ENCODE results near the gene LAMA2. TPM values are rescaled to one million over a fixed set of nuclear protein-coding genes. Genes with fewer than 3 reads are reported as not detected.
"Not testable (repeated sequence)": the region's sequence is repeated elsewhere in the genome, so short reads cannot be mapped to it uniquely, and the experiment has no call there.

Gene LAMA2
- total RNA-seq, 2 donors from 2014 or later: 120 to 125 TPM

- no peak for DNase-seq
- ATAC-seq: peak; percentile 55 to 80
- intact Hi-C loops (cut with DNase I): no loop called here
Measured at GRCh38 chr6:129140526-129140925, 257.6 kb downstream of the LAMA2 start.

GRCh38 chr6:129141499-129141898 lies 258.6 kb downstream of the LAMA2 start:
- intact Hi-C loops (cut with DNase I): no loop called here
- DNase-seq (no peak), ATAC-seq (peak; percentile 42 to 52)

GRCh38 chr6:129146902-129147301 lies 264.0 kb downstream of the LAMA2 start:
- intact Hi-C loops (cut with DNase I): no loop called here
- DNase-seq: no peak
- no peak for ATAC-seq

DNA sequence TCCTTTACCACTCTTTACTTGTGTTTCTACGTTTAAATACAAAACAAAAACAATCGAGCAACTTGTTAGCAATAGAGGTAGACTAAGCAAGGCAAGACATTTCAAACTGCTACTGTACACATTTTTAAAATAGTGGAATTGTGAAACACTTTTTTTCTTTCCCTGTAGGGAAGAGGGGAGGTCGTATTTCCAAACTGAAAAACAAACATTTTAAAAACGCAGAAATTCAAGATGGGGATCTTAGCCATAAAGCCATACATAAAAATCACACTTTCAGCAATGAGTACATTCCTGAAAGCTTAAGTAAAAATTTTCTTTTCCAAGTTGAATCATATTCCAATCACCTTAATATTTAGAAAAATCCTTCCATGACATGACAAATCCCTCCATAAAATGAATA lies 267.6 kb downstream of the LAMA2 start:
- intact Hi-C loops (cut with DNase I): no loop called here
- DNase-seq (no peak), ATAC-seq (no peak)

- intact Hi-C loops (cut with DNase I): no loop called here
- DNase-seq: no peak
- no peak for ATAC-seq
Measured at GRCh38 chr6:129153257-129153656, 270.3 kb downstream of the LAMA2 start.

GRCh38 chr6:129159242-129159641 lies 276.3 kb downstream of the LAMA2 start:
- DNase-seq; ATAC-seq; intact Hi-C loops (cut with DNase I): not testable (repeated sequence)

DNA sequence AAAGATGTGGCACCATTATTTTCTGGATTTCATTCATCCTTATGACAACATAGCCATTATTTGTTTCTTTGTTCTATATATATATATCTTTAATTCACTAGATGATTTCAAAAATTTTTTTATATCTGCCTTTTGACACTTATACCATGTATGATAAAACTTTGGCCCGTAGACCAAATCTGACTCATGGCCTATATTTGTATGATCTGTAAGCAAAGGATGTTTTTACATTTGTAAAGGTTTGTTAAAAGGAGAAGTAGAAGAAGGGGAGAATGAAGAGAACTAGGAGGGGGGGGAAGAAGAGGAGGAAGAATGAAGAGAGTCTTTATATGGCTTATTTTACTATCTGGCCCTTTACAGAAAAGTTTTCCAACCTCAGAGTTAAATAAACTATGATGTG lies 279.7 kb downstream of the LAMA2 start:
- DNase-seq (no peak), ATAC-seq (no peak)
- intact Hi-C loops (cut with DNase I): no loop called here

- ATAC-seq (no peak), DNase-seq (no peak)
- intact Hi-C loops (cut with DNase I): no loop called here
Measured at GRCh38 chr6:129163551-129163950, 280.6 kb downstream of the LAMA2 start.

DNA sequence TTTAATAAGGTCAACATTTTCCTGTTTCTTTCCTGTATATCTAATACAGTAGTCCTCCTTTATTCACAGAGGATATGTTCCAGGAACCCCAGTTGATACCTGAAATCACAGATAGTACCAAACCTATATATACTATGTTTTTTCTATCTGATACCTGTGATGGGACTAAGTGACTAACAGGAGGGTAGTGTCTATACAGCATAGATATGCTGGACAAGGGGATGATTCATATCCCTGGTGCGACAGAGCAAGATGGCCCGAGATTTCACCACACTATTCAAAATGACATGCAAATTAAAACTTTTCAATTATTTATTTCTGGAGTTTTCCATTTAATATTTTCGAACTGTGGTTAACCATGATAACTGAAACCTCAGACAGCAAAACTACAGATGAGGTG lies 281.1 kb downstream of the LAMA2 start:
- intact Hi-C loops (cut with DNase I): no loop called here
- DNase-seq: no peak
- no peak for ATAC-seq

- ATAC-seq; intact Hi-C loops (cut with DNase I): not testable (repeated sequence)
- peak; percentile 29 for DNase-seq
Measured at GRCh38 chr6:129172279-129172995, 289.5 kb downstream of the LAMA2 start.

DNA sequence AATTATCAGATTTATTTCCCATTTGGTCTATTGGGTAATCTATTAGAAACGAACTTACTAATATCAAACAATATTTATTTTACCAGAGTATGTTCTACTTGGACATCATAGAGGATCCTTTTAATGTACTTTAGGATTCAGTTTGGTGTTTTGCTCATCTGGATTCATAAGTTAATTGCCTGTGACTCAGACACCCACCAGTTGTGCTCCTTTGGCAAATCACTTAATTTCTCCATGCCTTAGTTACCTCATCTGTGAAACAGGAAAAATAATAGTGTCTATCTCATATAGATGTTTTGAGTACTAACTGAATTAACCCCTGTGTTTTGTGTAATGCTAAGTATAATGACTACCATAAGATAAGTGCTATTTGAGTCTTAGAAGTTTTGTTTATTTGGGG lies 292.1 kb downstream of the LAMA2 start:
- DNase-seq (no peak), ATAC-seq (no peak)
- intact Hi-C loops (cut with DNase I): no loop called here

DNA sequence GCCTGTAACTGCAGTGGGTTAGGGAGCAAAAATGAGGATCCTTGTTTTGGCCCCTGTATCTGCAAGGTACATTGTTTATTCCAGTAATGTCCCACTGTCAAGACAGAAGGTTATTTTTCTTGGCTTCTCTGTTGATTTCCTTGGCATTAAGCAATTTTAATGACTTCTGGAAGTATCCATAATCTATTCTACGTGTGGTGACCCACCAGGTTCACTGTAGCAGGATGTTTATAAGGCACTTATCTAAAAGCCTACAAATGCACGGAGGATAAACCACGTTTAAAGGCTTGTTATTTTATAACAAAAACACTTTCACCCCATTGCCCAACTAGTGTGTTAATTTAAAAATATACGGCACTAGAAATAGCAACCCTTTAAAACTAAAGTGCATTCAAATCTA lies 294.9 kb downstream of the LAMA2 start:
- no peak for DNase-seq
- ATAC-seq: no peak
- intact Hi-C loops (cut with DNase I): no loop called here

DNA sequence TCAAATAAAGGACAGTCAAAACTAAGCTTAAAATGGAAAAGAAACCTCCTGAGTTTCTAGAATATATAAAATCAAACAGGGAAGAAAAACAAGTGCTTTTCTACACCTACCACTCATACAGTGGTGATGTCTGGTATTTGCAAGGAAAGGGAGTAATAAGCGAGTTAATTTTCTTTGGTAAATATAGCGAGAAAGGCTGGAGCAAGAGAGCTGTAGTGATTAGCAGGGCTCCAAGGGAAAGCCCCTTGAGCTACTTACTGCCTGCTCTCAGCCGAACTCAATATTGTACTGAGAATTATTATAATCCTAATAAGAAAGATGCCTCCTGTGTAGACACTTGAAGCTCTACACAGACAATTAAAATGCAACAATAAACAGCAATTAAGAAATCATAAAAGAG lies 296.3 kb downstream of the LAMA2 start:
- ATAC-seq: no peak
- DNase-seq: no peak
- intact Hi-C loops (cut with DNase I): no loop called here

GRCh38 chr6:129181001-129181400 lies 298.1 kb downstream of the LAMA2 start:
- ATAC-seq: no peak
- DNase-seq: no peak
- intact Hi-C loops (cut with DNase I): no loop called here

DNA sequence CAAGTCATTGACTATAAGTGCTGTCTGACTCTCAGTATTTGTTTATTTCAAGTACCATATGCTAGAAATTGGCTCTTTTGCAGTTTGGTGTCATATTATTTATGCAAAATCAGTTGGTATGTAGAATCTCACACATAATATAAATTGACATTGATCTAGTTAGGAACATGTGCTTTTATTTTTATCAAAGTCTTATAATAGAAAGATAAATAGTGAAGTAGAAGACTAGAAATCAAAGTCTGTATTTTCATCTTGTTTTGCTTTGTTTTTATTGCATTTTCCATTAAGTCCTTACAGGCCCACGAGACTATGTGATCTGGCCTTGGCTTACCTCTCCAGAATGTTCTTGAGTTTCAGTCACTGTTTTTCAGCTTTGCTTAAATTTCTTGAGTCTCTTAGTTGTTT lies 300.3 kb downstream of the LAMA2 start:
- intact Hi-C loops (cut with DNase I): no loop called here
- ATAC-seq (no peak), DNase-seq (no peak)

DNA sequence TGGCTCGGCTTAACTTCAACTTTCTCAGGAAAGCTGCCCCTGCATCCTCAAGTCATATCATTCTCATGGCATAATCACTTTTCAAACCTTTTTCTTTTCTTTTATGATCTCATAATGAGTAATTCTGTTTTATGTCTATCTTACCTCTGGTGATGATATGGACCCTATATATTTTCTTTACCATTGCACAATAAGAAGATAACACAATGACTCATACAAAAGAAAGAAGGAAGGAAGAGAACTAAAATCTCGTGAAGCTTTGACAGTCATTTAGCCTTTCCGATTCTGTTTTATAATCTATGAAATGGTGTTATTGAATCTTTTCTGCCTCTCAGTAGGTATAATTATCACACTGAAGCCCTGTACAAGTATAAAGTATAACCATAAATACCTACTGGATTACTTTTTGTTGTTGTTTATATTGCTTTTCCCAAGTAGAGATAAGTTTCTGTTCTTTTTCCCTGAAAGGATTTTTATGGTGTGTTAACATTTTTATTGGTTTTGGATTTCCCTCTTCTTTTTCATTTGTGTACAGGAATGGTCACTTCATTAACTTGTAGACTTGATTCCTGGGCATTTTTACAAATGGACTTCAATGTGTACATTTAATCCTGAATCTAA lies 300.9 kb downstream of the LAMA2 start:
- no peak for DNase-seq
- ATAC-seq: no peak
- intact Hi-C loops (cut with DNase I): no loop called here

- DNase-seq (no peak), ATAC-seq (no peak)
- intact Hi-C loops (cut with DNase I): no loop called here
Measured at GRCh38 chr6:129184324-129184723, 301.4 kb downstream of the LAMA2 start.

DNA sequence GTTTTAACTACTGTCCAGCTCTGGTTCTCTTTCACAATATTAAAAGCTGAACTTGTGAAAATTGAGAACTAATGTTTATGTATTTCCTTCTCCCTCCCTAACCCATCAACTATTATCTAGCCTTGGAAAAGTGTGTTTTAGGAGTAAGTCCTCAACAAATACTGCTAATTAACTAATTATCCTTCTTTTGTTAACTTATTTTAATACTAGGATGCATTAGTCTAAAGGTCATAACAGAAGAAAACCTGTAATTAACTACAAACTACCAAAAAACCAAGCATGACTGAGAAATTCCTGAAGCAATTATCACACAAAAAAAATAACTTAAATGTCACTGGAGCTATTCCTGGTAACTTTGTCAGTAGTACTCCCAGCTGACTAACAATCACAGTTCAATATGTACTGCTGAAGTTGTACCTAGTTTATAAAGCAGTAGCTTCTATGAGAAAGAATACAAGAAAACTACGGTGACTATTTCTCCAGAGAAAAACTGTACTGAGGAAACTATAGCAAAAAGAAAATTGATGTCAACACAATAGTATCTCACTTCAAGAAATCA lies 301.9 kb downstream of the LAMA2 start:
- DNase-seq (no peak), ATAC-seq (no peak)
- intact Hi-C loops (cut with DNase I): no loop called here

DNA sequence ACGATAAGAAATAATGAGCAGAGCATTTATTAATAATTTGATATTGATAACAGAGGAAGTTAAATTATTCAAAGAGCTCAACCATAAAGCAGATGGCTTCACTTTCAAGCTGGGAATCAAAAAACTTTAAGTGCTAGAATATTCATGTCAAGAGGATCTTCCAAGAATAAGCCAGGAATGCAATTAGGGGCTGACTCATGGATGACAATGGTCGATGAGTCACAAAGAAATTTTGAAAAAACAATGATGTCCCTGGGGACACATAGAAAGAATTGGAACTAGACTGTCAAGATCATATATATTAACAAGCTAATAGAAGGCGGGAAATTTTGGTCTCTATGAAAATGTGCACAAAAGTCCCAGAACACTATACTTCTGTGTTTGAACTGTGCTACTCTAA lies 304.1 kb downstream of the LAMA2 start:
- ATAC-seq: peak in 1 of 2 donors; percentile 48
- intact Hi-C loops (cut with DNase I): no loop called here
- DNase-seq: no peak

GRCh38 chr6:129188306-129188705 lies 305.4 kb downstream of the LAMA2 start:
- intact Hi-C loops (cut with DNase I): no loop called here
- DNase-seq (no peak), ATAC-seq (no peak)

GRCh38 chr6:129188795-129189194 lies 305.9 kb downstream of the LAMA2 start:
- intact Hi-C loops (cut with DNase I): no loop called here
- no peak for DNase-seq

More at GRCh38 chr6:129188795-129189194, 305.9 kb downstream of the LAMA2 start:
- ATAC-seq: no peak
